NCI-H1092 treated with DMSO at 0.1 percent for 48 hours (cell line): Measurements from ENCODE around the gene GATB.

Experiments
- DNase-seq: peaks from one replicate; lab custom pipeline; 2025; lab: John Stamatoyannopoulos, UW

GATB gene

DNA sequence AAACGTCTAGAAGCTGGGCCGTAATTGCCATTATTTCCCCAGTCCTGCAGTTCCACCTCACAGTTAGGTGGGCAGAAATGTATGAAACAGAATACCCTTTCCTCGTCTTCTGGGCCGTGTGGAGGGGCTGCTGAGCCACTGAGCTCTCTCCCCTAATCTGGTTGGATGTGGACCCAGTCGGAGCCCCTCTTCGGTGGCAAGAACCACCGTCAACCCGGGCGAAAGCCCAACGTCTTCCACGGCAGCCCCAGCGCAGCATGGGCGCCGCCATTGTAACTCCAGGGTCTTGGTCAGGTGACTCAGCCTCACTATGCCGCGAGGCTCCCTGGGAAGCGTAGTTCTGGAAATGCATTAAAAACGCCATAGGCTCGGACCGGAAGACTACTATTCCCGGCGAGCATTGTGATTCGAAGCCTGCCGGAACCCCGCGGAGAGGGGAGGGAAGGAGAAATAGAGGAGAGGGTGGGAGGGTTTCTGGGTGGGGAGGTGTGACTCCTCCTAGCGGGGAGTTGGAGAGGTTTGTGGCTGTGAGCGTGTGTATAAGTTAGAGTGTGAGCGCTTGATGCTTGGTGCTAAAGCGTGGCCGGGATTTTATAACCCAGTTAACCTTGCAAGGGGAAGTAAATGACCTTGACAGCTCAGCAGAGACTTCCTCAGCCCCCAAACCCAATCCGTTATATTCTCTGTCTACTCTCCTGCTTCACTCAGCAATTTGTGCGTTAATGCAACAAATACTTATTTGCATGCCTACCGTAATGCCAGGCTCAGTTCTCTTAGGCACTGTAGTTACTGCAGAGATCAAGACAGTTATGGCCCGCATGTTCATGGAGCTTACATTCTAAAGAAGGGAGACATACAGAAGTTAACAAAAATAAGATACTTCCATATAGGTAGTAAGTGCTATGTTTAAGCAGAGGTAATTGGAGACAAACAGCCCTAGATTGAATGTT, at the start of gene GATB:
Gene GATB (minus strand): TSS at position 296 of the 950 bp plus-strand sequence. CDS start 25 bp downstream, at position 271.
- peak; percentile 98 for DNase-seq

DNA sequence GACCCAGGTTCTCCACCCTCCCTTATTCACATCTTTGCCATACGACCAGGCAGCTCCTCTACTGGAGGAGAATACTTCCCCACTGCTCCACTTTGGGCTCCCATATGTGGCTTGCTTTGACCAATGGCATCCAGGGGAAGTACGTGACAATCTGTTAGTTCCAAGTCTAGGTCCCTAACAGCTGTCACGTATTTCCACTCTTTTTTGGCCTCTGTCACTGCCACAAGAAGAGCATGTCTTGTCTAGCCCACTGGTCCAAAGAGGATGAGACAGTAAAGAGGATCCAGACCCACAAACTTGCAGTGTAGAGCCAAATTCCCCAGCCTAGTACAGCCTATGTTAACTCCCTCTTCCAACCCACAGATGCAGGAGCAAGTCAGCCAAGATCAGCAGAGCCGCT, 49.7 kb upstream of the GATB start:
- no peak for DNase-seq

- no peak for DNase-seq
These were observed 48.9 kb upstream of the GATB start for GRCh38 chr4:151809716-151810115.

- no peak for DNase-seq
These were observed 47.7 kb upstream of the GATB start for GRCh38 chr4:151808542-151808941.

DNA sequence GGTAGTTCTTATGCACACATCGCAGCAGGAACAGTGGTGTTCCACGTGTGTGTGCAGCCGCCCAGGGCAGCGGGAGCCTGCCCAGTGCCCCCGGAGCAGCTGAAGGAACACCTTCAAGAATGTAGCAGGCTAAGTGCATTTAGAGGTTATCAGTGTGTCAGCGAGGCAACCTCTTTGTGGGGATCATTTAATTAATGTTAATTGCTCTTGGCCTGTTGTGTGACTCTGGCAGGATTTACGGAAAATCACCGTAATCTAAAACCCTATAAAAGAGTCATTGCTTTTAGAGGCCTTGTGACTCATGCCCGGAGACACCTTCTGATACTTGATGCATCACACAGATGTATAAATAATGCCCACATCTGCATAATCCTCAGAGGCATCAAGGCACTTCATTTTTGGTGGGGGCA, 47.3 kb upstream of the GATB start:
- no peak for DNase-seq

DNA sequence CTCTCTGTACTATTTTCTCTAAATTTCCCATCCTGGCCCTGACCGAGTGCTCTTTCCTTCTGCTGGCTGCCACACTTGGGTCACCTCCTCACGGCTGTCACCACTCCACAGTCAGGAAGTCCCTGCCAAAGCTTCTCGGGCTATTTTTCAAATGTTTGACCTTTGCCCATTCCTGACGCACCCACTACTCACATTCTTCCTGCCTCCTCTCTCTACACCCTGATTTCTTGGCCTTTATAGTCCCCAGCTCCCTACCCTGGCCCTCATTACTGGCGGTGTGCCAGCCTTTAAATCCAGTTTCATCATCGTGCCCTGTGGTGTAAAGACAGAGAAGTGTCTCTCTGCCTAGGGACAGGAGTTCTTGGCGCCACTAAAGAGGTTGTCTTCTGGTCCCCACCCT, 46.4 kb upstream of the GATB start:
- no peak for DNase-seq

DNA sequence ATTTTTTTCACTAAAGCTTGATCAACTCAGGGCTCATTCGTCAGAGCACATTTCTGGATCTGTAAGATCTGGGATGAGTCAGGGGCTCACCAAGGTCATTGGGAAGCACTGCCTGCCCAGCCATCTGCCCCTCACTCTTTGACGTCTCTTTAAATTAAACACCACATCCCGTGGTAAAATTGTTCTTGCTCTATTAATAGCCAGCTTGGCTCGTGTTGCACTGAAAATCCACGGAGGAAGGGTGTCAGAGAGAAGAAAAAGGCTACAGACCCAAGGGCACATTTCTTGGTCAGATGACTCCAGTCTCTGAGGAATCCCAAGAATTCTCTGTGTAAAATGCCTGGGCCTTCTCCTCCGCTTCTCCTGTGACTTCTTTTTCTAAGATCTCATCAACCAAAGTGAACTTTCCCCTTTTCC, 45.7 kb upstream of the GATB start:
- DNase-seq: no peak

GRCh38 chr4:151804821-151805220, 44.0 kb upstream of the GATB start:
- DNase-seq: no peak

- DNase-seq: no peak
These were observed 43.4 kb upstream of the GATB start for GRCh38 chr4:151804086-151804630.

- no peak for DNase-seq
These were observed 42.4 kb upstream of the GATB start for GRCh38 chr4:151803246-151803645.

DNA sequence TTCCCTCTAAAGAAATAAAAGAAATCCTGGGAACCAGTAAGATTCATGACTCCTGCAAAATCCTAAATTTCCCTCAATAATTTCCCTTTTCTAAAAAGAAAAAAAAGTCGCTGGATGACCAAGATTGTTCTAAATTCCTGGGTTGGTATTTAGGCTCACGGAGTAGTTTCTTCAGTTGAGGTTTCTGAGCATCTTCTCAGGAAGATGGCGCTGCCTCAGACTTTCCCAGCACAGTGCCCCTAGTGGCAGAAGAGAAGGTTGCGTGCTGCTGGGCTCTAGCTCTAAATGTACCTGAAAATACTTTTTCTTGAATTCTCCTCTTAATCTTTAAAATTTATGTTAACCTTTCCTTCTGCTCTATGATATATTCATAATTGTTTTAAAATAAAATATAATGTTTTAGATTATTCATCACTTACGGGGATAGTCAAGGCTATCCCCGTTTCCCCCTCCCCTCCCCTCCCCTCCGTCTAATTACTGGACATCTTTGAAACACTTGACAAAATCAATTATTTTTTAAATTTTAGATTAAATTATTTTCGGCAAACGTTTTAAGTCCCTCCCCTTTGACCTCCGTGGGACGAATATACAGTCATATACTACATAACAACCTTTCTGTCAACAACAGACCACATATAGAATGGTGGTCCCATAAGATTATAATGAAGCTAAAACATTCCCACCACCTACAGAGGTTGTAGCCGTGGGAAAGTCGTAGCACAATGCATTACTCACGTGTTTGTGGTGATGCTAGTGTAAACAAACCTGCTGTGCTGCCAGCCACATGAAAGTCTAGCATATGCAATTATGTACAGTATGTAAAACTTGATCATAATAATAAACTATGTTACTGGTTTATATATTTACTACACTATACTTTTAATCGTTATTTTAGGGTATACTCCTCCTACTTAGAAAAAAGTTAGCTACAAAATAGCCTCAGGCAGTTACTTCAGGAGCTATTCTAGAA, 41.0 kb upstream of the GATB start:
- DNase-seq: peak; percentile 24

- no peak for DNase-seq
These were observed 38.7 kb upstream of the GATB start for GRCh38 chr4:151799417-151800012.

DNA sequence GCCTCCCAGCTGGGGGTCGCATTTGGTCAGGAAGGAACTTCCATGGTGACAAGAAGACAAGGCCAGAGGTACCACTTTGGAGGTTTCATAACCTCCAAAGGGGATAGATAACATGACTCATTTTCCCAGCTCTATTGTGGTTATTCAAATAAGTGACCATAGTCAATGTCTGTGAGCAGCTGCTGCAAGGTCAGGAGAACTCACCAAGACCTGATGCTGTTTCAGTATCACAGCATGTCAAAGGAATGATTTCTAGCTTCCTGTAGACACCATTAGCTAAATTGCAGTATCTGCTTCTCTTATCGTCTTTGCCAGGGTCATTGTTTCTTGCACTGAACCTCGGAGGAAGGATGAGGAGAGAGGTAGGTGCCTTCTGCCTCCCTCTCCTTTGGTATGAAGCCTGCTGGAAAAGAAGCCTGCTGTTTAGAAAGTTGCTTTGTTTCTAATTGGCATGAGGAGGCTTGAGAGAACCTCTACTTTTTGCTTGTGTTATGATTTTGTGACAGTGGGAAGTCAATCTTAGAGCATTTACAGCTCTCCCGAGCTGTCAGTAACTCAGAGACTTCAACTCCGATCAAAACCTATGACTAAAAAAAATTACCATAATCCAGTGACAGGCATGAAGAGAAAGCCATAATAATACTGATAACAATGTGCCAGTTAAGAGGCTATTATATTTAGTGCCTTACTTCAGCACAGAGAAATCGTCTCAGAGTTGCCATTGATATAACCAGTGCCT, 38.0 kb upstream of the GATB start:
- DNase-seq: no peak

DNA sequence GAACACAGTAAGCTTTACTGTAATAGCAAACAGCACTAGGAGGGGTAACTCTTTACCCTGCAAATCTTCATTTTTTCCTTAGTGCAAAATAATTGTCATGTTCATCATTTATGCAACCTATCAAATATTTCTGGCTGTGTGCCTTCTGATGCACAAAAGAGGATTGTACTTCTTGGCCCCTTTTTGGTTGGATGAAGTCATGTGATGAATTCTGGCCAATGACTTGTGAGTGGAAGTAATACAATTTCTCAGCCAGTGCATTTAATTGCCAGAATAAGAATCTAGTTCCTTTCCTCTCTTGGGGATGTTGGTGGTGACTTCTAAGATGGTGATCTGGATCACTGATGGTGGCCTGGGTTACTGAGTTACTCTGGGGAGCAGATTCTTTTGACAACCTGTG, 37.0 kb upstream of the GATB start:
- DNase-seq: no peak

- DNase-seq: no peak
These were observed 36.3 kb upstream of the GATB start for GRCh38 chr4:151797131-151797530.

DNA sequence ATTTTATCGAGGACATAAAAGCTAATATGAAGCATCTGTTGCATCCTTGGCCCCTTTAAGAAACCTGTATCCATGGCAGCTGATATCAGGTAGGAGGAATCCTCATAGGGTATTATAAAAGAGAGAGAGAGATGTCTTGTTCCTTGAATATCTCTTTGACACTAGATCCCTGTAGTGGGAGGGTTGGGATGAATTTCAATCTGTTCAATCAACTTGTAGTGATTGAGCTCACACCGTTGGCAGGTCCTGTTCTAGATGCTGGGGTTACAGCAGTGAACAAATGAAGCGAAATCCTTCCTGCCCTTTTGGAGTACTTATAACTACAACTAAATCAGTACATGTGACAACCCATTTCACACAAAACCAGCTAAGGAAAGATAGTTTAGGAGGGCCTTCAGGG, 35.3 kb upstream of the GATB start:
- DNase-seq: no peak

DNA sequence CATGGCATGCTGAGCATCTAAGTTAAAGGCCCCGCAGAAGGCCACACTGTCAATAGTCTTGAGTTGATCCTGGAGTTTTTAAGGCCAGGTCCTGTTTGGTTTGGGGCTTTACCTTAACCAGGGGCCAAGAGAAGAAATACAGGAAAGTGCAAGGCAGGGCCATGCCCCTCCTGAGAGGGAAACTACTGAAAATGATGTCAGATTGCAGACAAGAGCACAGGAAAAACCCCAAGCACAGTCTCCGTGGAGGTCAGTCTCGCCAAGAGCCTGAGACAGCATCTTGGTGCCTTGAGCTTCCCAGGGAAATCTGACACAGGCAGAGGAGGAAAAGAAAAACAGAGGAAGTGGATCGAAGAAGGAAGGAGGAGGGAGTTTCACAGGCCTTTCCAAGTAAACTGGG, 32.2 kb upstream of the GATB start:
- no peak for DNase-seq

DNA sequence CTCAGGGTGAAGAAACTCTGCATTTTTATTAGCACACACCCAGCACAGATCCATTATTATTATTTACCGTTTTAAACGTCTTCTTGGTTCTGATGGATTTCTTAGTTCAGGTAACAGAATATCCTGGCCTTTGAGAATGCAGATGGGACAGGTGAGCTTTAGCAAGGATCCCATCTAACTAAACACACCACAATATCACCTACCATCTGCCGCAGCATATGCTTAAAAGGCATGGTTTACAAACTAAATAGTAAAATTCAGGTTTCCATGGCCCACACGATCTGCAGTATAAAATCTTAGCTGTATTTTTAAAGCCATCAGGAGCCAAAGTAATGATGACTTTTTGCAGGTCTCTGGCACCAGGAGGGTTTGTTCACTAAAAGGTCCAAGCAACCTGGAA, 31.7 kb upstream of the GATB start:
- no peak for DNase-seq

DNA sequence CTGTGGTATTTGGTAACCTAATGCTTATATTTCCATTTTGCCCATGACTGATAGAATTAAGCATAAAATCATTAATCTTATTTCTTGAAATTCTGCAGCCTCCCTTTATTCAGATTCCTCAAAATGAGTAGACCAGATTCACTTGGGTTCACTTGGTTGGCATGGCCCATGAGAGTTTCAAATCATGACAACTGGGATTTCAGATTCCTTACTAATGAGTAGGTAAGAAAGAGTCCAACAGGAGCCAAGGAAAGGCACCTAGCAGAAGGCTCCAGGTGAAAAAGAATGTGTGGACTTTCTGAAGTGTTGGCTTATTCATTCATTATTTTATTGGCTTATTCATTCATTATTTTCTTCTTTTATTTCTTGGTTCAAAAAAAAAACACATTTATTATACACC, 27.2 kb upstream of the GATB start:
- no peak for DNase-seq

GRCh38 chr4:151786158-151786495, 25.3 kb upstream of the GATB start:
- DNase-seq: no peak

- no peak for DNase-seq
These were observed 24.8 kb upstream of the GATB start for GRCh38 chr4:151785484-151786157.
